ENCODE measurements around the gene SHOX.

SHOX gene

GRCh38 chrX:680062-680461 is 49.5 kb downstream of the SHOX start:
- H3K27ac ChIP-seq: no peak overlapping the region
- DNase-seq (ENCODE audit: low spot score): no peak
- CTCF ChIA-PET: no interaction called here
- TF ChIP-seq CTCF (conservative IDR thresholded peaks at IDR 0.05; ENCODE audit: low read depth): no peak
- POLR2A ChIA-PET (ENCODE audit: low non-redundant PET): no interaction called here

- no peak overlapping the region for H3K27ac ChIP-seq
- CTCF ChIA-PET: no interaction called here
- TF ChIP-seq CTCF (conservative IDR thresholded peaks at IDR 0.05; ENCODE audit: low read depth): no peak
- POLR2A ChIA-PET (ENCODE audit: low non-redundant PET): no interaction called here
- DNase-seq (ENCODE audit: low spot score): no peak
Observed at GRCh38 chrX:681989-682388, 51.4 kb downstream of the SHOX start.

GRCh38 chrX:682892-683291 is 52.3 kb downstream of the SHOX start:
- ChIA-PET CTCF (no interaction called here), POLR2A (ENCODE audit: low non-redundant PET) (no interaction called here)
- no peak for TF ChIP-seq CTCF (conservative IDR thresholded peaks at IDR 0.05; ENCODE audit: low read depth)
- DNase-seq (ENCODE audit: low spot score): no peak
- H3K27ac ChIP-seq: no peak overlapping the region

- CTCF ChIA-PET: no interaction called here
- POLR2A ChIA-PET (ENCODE audit: low non-redundant PET): no interaction called here
- H3K27ac ChIP-seq: no peak overlapping the region
- no peak for DNase-seq (ENCODE audit: low spot score)
- no peak for TF ChIP-seq CTCF (conservative IDR thresholded peaks at IDR 0.05; ENCODE audit: low read depth)
Observed at GRCh38 chrX:683576-683975, 53.0 kb downstream of the SHOX start.

GRCh38 chrX:685120-686032 is 54.8 kb downstream of the SHOX start:
- no peak for TF ChIP-seq CTCF (conservative IDR thresholded peaks at IDR 0.05; ENCODE audit: low read depth)
- no peak overlapping the region for H3K27ac ChIP-seq
- ChIA-PET CTCF (no interaction called here), POLR2A (ENCODE audit: low non-redundant PET) (no interaction called here)
- no peak for DNase-seq (ENCODE audit: low spot score)

GRCh38 chrX:689983-690382 is 59.4 kb downstream of the SHOX start:
- TF ChIP-seq CTCF (conservative IDR thresholded peaks at IDR 0.05; ENCODE audit: low read depth): no peak
- ChIA-PET POLR2A (ENCODE audit: low non-redundant PET) (no interaction called here), CTCF (no interaction called here)
- no peak overlapping the region for H3K27ac ChIP-seq
- DNase-seq (ENCODE audit: low spot score): no peak

Data from RWPE1 (cell line).